ENCODE data around the gene PSMA7.
A peak's percentile ranks its signal among the peaks of the same experiment; 100 is the strongest.

DNA sequence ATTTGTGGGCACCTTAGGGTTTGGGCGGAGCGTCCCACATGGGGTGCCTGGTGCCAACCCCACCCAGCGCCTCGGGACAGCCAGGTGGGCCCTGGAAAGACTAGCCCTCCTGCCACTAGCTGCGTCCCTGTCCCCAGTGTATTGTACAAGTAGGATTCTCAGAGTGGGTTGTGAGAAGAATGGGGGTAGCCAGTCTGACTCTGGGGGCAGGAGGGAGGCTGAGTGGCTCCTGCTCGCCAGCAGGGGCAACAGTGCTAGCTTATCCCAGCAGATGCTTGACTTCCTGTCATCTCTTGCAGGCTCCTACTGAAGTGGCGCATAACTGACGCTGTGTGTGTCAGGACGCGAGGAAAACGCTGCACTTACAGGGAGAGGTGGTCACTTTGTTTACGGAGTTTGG lies 9.3 kb downstream of the PSMA7 start:
- 0 out of 2 replicates have a peak, but pooled peaks have one; percentile 25 for TF ChIP-seq POLR2AphosphoS5 (IDR thresholded peaks at IDR 0.05; ENCODE audit: borderline replicate concordance, low read depth, low read length)
- TF ChIP-seq EZH2 (IDR thresholded peaks at IDR 0.05) = no peak
